GM23248 (cell line): ENCODE measurements around the gene HDAC3.

Source experiments
- EZH2 ChIP-seq: fragments of 200-600 bp; sonication (generic); IDR thresholded peaks from 2 replicates; pipeline ENCODE4 v1.6.1; 2018; ENCODE audit warnings: antibody characterized with exemption, mild to moderate bottlenecking; ENCODE audit not compliant: insufficient read depth, poor library complexity, severe bottlenecking
- EZH2phosphoT487 ChIP-seq: fragments of 200-600 bp; sonication (generic); IDR thresholded peaks from 2 replicates; pipeline ENCODE4 v1.6.1; 2018; ENCODE audit warnings: antibody characterized with exemption, moderate library complexity, mild to moderate bottlenecking, low read depth; ENCODE audit not compliant: insufficient read depth

GRCh38 chr5:141613344-141613743 is 23.3 kb downstream of the HDAC3 start:
- TF ChIP-seq EZH2 (no peak), EZH2phosphoT487 (no peak)
